Activated naive CD4-positive, alpha-beta T cell treated with anti-CD3 and anti-CD28 coated beads, Interleukin-2, amount 10 ng/mL, durations not matched to agents 5 hours and 36 hours (primary cell): ENCODE measurements around the gene PAFAH1B1. TPM values are rescaled to one million over a fixed set of nuclear protein-coding genes. Genes with fewer than 3 reads are reported as not detected.

ENCODE experiments used
- microRNA-seq: library from miRNA; unstranded; fragments of <30 nt; microRNA quantifications from one replicate; pipeline ENCODE4 v1.2.0, GENCODE V29; 2022; ENCODE audit warnings: borderline microRNAs expressed, borderline replicate concordance
- total RNA-seq, 2 experiments: library from RNA; stranded (reverse); gene quantifications; one replicate each; pipeline ENCODE4 v1.2.3, GENCODE V29; 2021

The PAFAH1B1 gene
- total RNA-seq, result 100 to 1,000 TPM; 135 to 142 TPM

DNA sequence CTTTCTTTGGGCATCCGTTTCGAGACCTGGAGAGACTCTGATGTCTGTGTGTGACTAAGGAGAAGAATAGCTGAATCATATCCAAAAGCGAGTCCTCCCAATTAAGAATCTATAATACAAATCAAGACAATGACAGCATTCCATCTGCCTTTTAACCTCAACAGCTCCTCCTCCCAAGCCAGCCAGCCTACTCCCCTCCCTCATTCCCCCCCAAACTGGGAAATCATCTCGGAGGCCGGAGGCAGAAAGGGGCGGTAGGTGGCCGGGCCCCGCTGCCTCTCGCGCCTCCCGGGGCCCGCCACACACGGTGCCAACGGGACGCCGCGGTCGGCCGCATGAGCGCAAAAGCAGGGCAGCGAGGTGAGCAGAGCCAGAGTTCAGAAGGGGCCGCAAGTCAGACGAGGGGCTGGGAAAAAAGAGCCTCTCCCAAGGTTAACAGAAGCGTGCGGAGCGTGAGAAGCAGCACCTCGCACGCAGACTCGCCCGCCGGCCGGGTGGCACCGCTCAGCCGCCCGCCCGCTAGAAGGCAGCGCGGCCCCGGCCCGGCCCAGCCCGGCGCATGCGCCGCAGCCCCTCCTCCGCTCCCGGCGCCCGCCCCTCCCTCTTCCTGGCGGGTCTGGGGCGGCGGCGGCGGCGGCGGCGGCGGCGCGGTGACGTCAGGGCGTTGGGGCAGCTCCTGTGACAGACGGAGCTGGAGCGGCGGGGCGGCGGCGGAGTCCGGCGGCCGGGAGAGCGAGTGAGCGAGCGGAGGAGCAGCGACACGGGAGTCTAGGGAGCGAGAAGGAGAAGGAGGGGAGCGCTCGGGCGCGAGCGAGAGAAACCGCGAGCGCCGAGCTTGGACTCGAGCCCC lies at the start of gene PAFAH1B1:
Gene PAFAH1B1 (plus strand): TSS at position 684 of the 850 bp plus-strand sequence. CDS start 44,635 bp downstream, outside the sequence.

DNA sequence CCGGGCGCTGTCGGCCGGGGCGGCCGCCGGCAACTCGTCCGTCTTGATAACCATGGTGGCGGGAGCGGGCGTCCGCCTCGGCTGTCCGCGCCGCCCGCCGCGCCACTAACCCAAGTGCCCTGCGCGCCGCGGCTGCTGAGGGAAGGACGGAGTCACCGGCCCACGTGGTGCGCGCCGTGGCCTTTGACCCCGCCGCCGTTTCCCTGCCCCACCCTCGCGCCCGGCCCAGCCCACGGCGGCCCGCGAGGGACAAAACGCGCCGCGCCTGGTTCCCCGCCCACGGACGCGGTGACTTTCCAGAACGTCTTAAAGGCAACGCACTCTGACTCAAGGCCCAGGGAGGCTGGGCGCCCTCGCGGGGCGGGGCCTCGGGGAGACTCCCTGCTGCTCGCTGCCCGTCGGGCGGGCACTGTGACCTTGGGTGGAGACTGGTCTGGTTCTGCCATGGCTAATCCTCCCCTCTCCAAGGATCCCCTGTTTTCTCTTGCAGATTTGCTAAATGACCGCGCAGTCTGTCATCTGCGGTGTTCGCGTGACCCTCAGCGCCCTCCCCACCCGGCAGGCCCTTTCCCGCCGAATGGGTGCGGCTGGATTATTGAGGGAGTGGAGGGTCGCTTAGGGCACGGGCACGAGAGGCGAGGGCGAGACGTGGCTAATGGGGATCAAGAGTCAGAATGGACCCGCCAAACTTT lies 118.3 kb downstream of the PAFAH1B1 start, which contains the start of gene CLUH:
Gene CLUH (minus strand): TSS at position 157 of the 692 bp plus-strand sequence. CDS start 103 bp downstream, at position 54.

Small RNA genes within 50 kb of the gene (microRNA-seq; reads per million reads assigned to microRNA genes)
- gene MIR6776, result not detected

Other genes with a start within 250 kb of the PAFAH1B1 start
- 10 to 100 TPM; 30.7 to 34.6 TPM for gene MNT, start 192.6 kb upstream of the PAFAH1B1 start, total RNA-seq
- gene METTL16, start 81.8 kb upstream of the PAFAH1B1 start, total RNA-seq, result 10 to 100 TPM; 24.5 to 24.7 TPM
- gene CLUH, start 118.1 kb downstream of the PAFAH1B1 start, total RNA-seq, result 10 to 100 TPM; 37.2 to 43.4 TPM
- gene CCDC92B, start 156.0 kb downstream of the PAFAH1B1 start, total RNA-seq, result under 1 TPM; 0.08 to 0.10 TPM
- gene RAP1GAP2, start 202.8 kb downstream of the PAFAH1B1 start, total RNA-seq, result 10 to 100 TPM; 22.8 to 24.9 TPM